Keratinocyte (primary cell): ENCODE results near the gene IRX5. TPM values are rescaled to one million over a fixed set of nuclear protein-coding genes. Genes with fewer than 3 reads are reported as not detected.

Experiments
- DNase-seq: peaks from one replicate; pipeline ENCODE4 v3.0.0-alpha.2; 2011; ENCODE audit warnings: low read depth, missing footprints, low spot score
- FAIRE-seq: peaks from 2 replicates; lab custom pipeline; 2011; peaks lifted over from hg19 to GRCh38; lab: Jason Lieb, UNC
- H2AFZ ChIP-seq: 2 replicates; pipeline ENCODE4 v1.6.0; 2012; ENCODE audit warnings: low read length, control low read depth, inconsistent platforms; ENCODE audit not compliant: control insufficient read depth
- H3K27ac ChIP-seq: 2 replicates; pipeline ENCODE4 v1.5.1; 2011; ENCODE audit warnings: low read length; ENCODE audit not compliant: control insufficient read depth, insufficient read depth
- H3K27me3 ChIP-seq: 3 replicates; pipeline ENCODE4 v1.6.0; 2011; ENCODE audit warnings: low read length; ENCODE audit not compliant: control insufficient read depth, insufficient read depth; ENCODE audit errors: extremely low read depth
- H3K36me3 ChIP-seq, 2 experiments: 2 replicates in 1 of 2; 3 replicates in 1 of 2; pipeline ENCODE4 v1.5.1; 2011; ENCODE audit warnings: low read length in 2 of 2, mild to moderate bottlenecking in 1 of 2; ENCODE audit not compliant: control insufficient read depth in 2 of 2, insufficient read depth in 2 of 2; ENCODE audit errors: extremely low read depth in 1 of 2
- H3K4me1 ChIP-seq: 3 replicates; pipeline ENCODE4 v1.5.1; 2011; ENCODE audit warnings: low read length; ENCODE audit not compliant: control insufficient read depth, insufficient read depth; ENCODE audit errors: extremely low read depth
- H3K4me2 ChIP-seq: 3 replicates; pipeline ENCODE4 v1.6.0; 2011; ENCODE audit warnings: low read depth, low read length; ENCODE audit not compliant: control insufficient read depth, insufficient read depth; ENCODE audit errors: extremely low read depth
- H3K4me3 ChIP-seq, 3 experiments: fragments of 200-600 bp in 1 of 3; sonication (generic) in 1 of 3; 2 replicates in 2 of 3; 3 replicates in 1 of 3; pipeline ENCODE4 v1.5.1; 2011 to 2016; ENCODE audit warnings: low read length in 3 of 3, mild to moderate bottlenecking in 3 of 3, control low read depth in 2 of 3, inconsistent platforms in 1 of 3, low read depth in 1 of 3, mixed read lengths in 1 of 3, mixed run types in 1 of 3, moderate library complexity in 1 of 3; ENCODE audit not compliant: control insufficient read depth in 2 of 3, insufficient read depth in 2 of 3; ENCODE audit errors: extremely low read depth in 1 of 3
- H3K79me2 ChIP-seq: 2 replicates; pipeline ENCODE4 v1.6.0; 2012; ENCODE audit warnings: low read length; ENCODE audit not compliant: control insufficient read depth, insufficient read depth
- H3K9ac ChIP-seq: 3 replicates; pipeline ENCODE4 v1.6.0; 2011; ENCODE audit warnings: low read length; ENCODE audit not compliant: control insufficient read depth, insufficient read depth; ENCODE audit errors: extremely low read depth
- H3K9me1 ChIP-seq: 3 replicates; pipeline ENCODE4 v1.6.0; 2011; ENCODE audit warnings: low read length; ENCODE audit not compliant: control insufficient read depth, insufficient read depth; ENCODE audit errors: extremely low read depth
- H3K9me3 ChIP-seq: 2 replicates; pipeline ENCODE4 v1.5.1; 2012; ENCODE audit warnings: low read depth, low read length; ENCODE audit not compliant: control insufficient read depth
- H4K20me1 ChIP-seq: 3 replicates; pipeline ENCODE4 v1.6.0; 2011; ENCODE audit warnings: low read length; ENCODE audit not compliant: control insufficient read depth, insufficient read depth; ENCODE audit errors: extremely low read depth
- CTCF ChIP-seq, 3 experiments: IDR thresholded peaks in 1 of 3; conservative IDR thresholded peaks in 1 of 3; optimal IDR thresholded peaks in 1 of 3; 2 replicates in 2 of 3; 3 replicates in 1 of 3; pipeline versions ENCODE3 to v1.5.1; 2011; ENCODE audit warnings: low read length in 3 of 3, mild to moderate bottlenecking in 3 of 3, moderate library complexity in 2 of 3, control low read depth in 1 of 3, inconsistent platforms in 1 of 3; ENCODE audit not compliant: insufficient read depth in 2 of 3; ENCODE audit errors: extremely low read depth in 1 of 3
- EZH2 ChIP-seq: IDR thresholded peaks from one replicate; pipeline ENCODE4 v1.6.1; 2012; ENCODE audit warnings: inconsistent platforms, mild to moderate bottlenecking, low read length, moderate library complexity
- dilution Hi-C: fragments of 300-500 bp; cut with MboI; formaldehyde crosslinking; loops from one replicate; pipeline ENCODE4 v1.7.0; 2020; ENCODE audit warnings: low sequenced_read_pairs; ENCODE audit not compliant: extremely low pct_ligation_motif_present
- polyA minus RNA-seq, 3 experiments: library from RNA; depleted of rRNA, polyadenylated mRNA; stranded (reverse); fragments of >200 nt; gene quantifications; 1 replicate in 1 of 3; 2 replicates in 1 of 3; 3 replicates in 1 of 3; pipeline ENCODE4 v1.2.3, GENCODE V29; 2011
- polyA plus RNA-seq, 5 experiments: library from polyadenylated mRNA; depleted of rRNA in 3 of 5; stranded (reverse) in 3 of 5; stranded (forward) in 1 of 5; unstranded in 1 of 5; fragments of >200 nt; gene quantifications; 1 replicate in 1 of 5; 2 replicates in 3 of 5; 3 replicates in 1 of 5; pipeline versions ENCODE4 v1.2.1 to v1.2.3, GENCODE V29; 2011 to 2012; ENCODE audit warnings: missing spikeins in 2 of 5, low read depth in 1 of 5, low replicate concordance in 1 of 5

IRX5 gene
- polyA plus RNA-seq = 2.6 to 2.8 TPM (median 2.7 TPM) in 3 replicates
- 5.7 TPM for polyA plus RNA-seq (2011; ENCODE audit: low read depth)
- polyA plus RNA-seq (2011; cell fraction: cytosol; rRNA removed) = 1.8 and 2.7 TPM in 2 replicates
- 5.9 and 7.6 TPM in 2 replicates for polyA plus RNA-seq (2011; cell fraction: nucleus; rRNA removed)
- 4.0 and 4.2 TPM in 2 replicates for polyA plus RNA-seq (2012; ENCODE audit: low replicate concordance)
- 1.2 to 1.9 TPM (median 1.5 TPM) in 3 replicates for polyA minus RNA-seq
- 12.5 TPM for polyA minus RNA-seq (2011; cell fraction: cytosol; rRNA and poly(A)+ RNA removed)
- polyA minus RNA-seq (2011; cell fraction: nucleus; rRNA and poly(A)+ RNA removed) = 4.7 and 6.4 TPM in 2 replicates

GRCh38 chr16:54930005-54930868 is at the start of gene IRX5:
IRX5 (plus strand) TSS chr16:54930865; CDS start chr16:54931199, 334 bp downstream.
- Histone ChIP-seq H3K9ac (peak within 1 kb of the TSS; percentile 94), H3K4me1 (peaks cover 18% of the 10 kb centered on the region), H3K4me2 (peak within 1 kb of the TSS; percentile 99), H3K27ac (peak within 1 kb of the TSS; percentile 95), H3K79me2 (peaks cover 69% of the 10 kb centered on the region), H3K9me1 (no peaks in the 10 kb centered on the region), H3K36me3 (peaks cover 0 to 3% of the 10 kb centered on the region in 2 experiments), H3K4me3 (peak within 1 kb of the TSS; percentile 78 to 91 (median 88)), H4K20me1 (no peaks in the 10 kb centered on the region), H2AFZ (peak within 1 kb of the TSS; percentile 92), H3K9me3 (no peaks in the 10 kb centered on the region), H3K27me3 (no peaks in the 10 kb centered on the region)
- peak; percentile 72 for DNase-seq
- dilution Hi-C loops = no loop called here
- TF ChIP-seq EZH2 (no peak), CTCF (optimal IDR thresholded peaks at IDR 0.05 in 1 of 3, IDR thresholded peaks at IDR 0.05 in 1 of 3, conservative IDR thresholded peaks at IDR 0.05 in 1 of 3; ENCODE audit: extremely low read depth in 1 of 3, insufficient read depth in 2 of 3, low read length in 3 of 3) (peak in 1 of 3 experiments; percentile 37)
- FAIRE-seq = no peak

GRCh38 chr16:54882556-54882955 is 48.1 kb upstream of the IRX5 start:
- Histone ChIP-seq H3K4me2 (no peak overlapping the region), H4K20me1 (no peaks in the 10 kb centered on the region), H3K4me3 (no peak overlapping the region), H3K9ac (no peak overlapping the region), H3K4me1 (no peaks in the 10 kb centered on the region), H3K36me3 (no peaks in the 10 kb centered on the region), H3K79me2 (no peaks in the 10 kb centered on the region), H3K9me1 (no peaks in the 10 kb centered on the region), H3K27ac (no peak overlapping the region), H2AFZ (no peak overlapping the region), H3K27me3 (no peaks in the 10 kb centered on the region), H3K9me3 (no peaks in the 10 kb centered on the region)
- no peak for TF ChIP-seq CTCF (optimal IDR thresholded peaks at IDR 0.05 in 1 of 3, IDR thresholded peaks at IDR 0.05 in 1 of 3, conservative IDR thresholded peaks at IDR 0.05 in 1 of 3; ENCODE audit: extremely low read depth in 1 of 3, insufficient read depth in 2 of 3, low read length in 3 of 3)
- no peak for TF ChIP-seq EZH2
- no peak for FAIRE-seq
- dilution Hi-C loops = no loop called here
- no peak for DNase-seq
